GM19468 (cell line): ENCODE data around the gene PTPN14.

Source experiments
- ATAC-seq: cut with Tn5 transposase; IDR thresholded peaks from one replicate; pipeline ENCODE4 v1.9.1; 2021; ENCODE audit warnings: mild to moderate bottlenecking, moderate library complexity, moderate number of reproducible peaks; ENCODE audit not compliant: unreplicated experiment; ENCODE audit errors: extremely low read depth

Gene PTPN14

DNA sequence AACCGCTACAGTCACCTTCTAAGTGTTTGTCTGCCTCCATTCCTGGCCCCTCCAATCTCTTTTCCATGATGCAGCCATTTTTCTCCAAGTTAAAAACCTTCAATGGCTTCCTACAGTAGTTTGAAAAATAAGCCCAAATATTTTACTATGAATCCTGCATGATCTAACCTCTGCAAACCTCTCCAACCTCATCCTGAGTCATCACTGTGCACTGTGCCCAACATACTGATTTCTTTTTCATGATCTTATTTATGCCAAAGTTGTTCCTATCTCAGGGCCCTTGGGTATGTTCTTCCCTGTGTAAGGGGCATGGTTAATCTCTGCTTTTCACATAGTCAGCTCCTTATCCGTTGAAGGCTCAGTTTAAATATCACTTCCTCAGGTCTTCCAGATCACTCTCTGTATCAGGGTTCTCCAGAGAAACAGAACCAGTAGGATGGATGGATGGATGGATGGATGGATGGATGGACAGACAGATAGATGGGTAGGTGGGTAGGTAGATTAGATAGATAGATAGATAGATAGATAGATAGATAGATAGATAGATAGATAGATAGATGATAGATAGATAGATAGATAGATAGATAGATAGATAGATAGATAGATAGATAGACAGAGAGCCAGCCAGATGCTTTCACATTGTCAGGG lies 18.1 kb upstream of the PTPN14 start:
- ATAC-seq: no peak

DNA sequence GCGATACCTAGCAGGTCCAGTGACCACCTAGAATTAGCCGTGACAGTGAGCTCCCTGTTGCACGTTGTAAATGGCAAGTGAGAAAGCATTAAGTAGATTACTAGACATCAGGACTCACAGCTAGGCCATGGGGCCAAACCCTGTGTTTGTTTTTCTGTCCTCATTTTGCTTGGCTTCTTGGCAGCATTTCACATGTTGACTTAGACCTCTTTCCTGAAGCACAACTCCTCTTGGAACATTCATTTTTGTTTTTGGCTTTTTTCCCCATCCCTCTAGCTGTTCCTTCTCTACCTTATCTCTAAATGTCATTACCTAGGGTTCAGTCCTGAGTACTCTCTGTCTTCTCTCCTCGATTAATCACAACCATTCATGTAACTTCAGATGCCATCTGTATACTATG lies 16.9 kb upstream of the PTPN14 start:
- no peak for ATAC-seq

DNA sequence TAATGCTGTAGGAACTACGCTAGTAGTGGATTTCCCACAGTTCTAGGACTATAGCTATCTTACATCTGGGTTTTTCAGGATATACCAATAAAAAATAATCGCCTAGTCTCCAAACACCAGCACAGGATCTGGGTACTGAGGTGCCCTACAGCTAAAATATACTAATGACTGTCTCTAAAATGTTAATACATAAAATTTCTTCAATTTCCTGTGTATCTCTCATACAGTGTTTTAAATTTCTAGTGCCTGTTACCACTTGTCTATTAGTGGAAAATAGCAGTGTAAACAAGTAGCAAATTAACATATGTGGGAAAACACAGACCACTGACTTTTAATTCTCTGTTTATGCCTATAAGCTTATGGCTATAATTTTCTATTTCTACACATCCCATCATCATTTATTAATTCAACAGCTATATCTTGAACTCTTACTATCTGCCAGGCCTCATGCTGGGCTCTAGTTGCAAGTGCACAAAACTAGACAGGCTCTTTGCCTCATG lies 16.1 kb upstream of the PTPN14 start:
- no peak for ATAC-seq

DNA sequence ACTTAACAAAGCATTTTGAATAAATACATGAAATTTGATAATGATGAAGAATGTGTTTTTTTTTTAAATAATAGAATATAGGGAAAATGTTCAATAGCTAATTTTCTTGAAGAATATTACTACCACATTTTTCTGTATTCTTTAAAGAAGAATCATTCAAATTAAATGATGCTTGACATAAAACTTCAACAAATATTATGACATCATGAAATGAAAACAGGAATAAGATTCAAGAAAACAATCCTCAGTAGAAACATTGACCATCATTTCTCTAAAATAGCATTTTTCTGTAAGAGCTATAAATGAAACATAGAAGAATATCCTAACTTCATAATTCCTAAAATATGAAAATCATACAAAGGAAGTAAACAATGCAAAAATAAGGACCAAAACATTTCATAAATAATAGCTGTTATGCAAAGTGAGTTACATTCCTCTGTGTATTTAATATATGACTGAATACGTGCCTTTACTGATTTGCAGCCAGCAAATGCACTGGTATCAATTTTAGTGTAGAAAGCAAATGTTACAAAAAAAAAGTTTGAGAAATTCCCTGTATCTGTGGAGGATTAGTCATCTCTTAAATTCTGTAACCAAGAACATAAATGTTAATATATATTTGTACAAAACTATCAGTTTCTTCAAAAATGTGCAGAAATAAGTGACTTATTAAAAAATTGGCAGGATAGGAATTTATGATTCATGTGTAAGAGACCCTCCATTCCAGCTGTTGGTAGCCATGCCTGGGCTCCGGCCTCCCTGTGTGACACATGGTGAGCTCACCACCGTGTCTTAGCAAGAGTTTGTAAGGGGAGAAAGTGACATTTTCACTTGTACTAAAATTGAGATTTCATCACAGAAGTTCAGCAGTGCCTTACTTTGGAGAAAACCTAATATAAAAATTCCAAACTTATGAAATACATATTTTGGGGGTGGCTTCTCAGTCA lies 15.0 kb upstream of the PTPN14 start:
- no peak for ATAC-seq

DNA sequence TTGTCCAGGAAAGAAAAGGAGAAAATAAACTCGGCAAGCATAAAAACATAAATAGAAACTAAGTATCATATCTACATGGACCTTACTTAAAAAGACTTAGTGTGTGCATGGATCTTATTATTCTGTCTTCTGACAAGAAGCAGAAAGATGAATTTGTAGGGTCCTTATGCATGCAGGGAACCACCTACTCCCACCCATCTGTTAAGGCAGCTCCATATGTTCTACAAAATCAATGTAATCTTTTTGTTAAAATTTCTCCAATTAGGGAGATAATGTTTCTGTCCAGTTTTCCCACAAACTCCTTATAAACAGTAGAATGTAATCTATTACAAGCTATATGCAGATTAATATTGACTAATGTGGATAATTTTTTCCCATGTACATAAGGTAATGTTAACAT lies 13.9 kb upstream of the PTPN14 start:
- ATAC-seq: no peak

DNA sequence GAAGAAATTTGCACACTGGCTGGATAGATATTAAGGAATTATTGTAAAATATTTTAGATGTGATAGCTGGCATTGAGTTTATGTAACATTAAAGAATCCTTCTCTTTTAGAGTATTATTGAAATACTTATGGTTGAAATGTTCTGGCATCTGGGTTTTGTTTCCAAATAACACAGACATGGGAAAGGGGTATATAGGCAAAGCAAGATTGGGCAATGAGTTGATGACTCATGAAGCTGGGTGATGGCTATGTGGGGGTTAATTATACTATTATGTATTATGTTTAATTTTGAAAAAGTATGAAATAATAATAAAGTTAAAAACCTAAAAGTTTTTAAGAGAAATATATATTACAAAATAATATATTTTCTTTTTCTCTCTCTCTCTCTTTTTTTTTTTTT lies 12.5 kb upstream of the PTPN14 start:
- ATAC-seq: no peak

DNA sequence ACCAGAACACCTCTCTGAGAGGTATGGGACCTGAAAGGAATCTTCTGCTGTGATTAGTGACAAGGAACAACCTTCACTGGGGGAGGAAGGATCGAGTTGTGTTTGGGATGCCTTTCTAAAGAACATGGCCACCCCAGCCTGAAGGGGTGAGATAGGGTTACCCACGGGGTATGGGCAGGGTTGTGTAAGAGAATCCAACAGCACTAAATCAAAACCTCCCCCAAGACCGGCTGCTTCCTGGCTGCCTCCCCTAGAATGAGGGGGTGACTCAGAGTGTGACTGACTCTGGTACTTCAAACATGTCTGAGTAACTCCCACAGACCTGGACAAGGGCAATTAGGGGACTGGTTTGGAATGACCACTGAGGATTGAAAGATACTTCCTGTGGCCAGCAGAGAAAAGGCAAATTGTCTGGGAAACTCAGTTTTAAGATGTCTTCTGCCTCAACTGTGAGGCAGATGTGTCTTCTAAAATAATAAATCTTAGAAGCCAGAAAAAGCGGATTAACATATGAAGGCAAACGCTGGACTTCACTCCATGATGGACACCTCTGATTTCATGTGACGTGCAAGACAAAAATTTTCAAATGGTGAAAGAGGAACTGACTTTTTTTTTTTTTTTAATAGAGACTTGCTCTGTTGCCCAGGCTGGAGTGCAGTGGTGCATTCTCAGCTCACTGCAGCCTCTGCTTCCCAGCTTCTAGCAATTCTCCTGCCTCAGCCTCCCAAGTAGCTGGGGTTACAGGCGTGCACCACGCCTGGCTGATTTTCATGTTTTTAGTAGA lies 6.7 kb upstream of the PTPN14 start:
- ATAC-seq: no peak

DNA sequence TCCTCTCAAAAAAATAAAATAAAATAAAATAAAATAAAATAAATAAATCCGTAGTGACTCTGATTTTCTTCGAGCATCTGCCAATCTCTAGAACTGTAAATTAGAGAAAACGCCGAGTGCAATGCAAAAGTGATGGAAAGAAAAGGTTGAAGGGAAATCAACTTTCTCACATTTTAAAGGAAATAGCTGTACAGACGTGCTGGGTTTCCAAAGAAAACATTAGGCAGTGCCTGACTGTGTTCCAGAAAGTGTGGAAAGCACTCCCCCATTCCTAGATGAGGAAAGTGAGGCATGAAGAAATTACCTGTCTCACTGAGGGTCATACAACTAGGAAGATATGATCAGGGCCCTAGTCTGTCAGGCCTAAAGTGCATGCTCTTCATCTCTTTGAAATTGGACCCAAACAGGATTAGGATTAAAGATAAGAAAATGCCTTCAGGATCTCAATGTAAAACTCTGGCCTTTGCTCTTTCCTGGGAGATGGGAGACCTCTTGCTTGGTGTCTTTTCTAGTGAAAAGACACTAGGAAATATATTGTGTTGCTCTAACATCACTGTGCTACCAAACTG lies 1.8 kb upstream of the PTPN14 start:
- no peak for ATAC-seq

DNA sequence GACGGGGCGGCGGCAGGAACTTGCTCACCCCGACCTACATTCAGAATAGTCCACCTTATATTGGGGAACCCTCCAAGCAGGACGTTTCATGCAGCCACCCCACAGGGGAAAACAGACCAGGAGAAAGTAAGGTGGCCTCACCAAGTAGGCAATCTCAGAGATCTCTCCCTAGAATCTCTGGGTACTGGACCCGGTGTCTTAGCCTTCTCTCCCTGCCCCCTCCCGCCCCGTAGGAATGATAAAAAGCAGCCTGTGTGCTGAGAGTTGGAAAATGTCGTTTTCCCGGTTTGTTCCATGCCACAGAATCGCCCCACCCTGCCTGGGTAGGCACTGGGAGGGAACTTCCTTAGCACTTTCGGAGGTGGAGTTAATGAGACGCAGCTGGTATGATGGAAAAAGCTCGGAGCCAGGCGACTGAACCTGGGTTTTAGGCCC lies 789 bp upstream of the PTPN14 start:
- no peak for ATAC-seq

DNA sequence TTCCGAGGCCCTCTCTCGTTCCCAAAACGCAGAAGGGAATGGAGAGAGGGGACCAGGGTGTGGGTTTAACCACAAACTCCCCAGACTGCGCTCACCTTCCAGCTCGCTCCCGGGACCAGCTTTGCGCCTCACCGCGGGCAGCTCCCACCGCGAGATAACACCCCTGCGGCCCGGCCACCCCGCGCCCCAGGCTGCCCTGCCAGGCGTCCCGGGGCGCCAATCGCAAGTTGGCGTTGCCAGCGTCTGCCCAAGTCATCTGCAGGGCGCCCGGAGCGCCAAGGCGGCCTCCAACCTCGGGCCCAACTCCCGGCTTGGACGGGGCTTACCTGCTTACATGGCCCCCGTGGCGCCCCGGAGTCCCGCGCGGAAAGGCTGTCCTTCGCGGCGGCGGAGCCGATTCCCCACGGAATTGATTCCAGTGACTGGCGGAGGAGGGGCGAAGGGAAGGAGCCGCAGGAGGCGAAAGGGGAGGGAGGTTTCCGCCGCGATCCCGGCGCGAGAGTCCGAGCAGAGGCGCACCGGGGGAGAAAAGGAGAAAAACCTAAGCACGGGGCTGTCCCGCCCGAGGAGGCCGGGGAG lies 456 bp downstream of the PTPN14 start:
- no peak for ATAC-seq

DNA sequence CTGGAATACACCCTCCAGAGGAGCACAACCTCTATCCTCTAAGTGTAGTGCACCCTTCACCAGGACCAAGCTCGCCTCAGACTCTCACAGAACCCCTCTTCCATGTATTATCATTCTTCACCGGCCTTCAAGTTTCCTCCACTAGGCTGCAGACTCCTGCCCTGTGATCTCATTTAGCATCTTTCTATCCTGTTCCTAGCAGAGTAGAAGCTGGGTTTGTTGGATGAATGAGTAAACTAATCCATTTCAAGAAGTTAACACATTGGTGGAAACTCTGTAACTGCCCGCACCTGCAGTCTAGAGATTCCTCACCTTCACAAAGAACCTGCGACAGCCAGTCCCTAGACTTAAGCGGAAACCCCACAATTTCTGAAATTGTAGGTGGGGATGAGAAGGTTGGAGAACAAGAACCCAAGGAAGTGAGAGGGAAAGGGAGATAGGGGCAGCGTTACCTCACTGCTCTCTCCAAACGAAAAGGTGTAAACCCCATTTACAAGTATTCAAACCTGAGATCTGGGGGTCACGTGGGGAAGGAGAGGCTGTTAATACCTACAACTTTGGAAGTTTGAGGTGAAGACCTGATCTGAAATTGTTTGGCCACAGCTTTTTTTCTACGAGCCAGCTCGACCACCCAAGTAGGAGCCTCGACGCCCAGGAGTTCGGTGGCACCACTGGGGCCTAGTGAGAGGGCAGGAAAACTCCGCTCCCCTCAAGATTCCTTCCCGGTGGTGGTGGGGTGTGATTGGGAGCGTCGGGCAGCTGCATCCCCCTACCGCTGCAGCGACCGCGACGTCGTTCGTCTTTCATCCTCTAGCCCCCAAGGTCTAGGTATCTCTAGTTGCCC lies 1.2 kb downstream of the PTPN14 start:
- no peak for ATAC-seq

DNA sequence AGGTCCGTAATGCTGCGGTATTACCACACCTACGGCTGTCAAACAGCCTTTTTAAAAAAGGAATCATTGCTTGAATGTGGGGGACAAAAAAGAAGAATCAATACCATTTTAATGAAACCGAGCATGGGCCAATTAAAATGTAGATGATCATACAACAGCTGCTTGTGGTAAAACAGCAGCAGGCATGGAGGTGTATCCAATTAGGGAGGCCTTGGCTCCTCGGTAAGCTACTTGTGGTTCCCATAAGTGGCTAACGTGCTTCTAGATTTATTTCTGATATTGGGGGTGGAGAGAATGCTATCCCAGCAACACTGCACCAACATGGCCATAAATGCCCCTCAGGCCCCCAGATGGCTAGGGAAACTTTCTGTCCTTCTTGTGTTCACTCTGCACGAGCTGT lies 1.8 kb downstream of the PTPN14 start:
- no peak for ATAC-seq

DNA sequence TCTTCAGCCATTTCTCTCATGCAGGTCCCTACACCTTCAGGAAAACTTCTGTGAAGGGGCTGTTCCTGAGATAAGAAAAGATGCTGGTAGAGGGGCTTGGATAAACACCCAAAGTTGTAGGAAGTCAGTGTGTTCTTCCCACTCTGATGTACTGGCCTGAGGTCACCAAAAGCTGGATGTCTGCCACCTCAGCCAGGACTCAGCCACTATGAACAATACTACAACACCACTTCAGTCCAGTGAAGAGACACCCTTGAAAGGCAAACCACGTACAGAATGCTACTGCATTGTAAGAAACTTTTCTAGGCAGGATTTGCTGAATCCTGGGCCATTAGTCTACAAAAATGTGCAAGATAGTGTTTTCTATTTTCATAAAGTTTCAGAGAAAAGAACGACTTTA lies 2.4 kb downstream of the PTPN14 start:
- ATAC-seq: no peak

DNA sequence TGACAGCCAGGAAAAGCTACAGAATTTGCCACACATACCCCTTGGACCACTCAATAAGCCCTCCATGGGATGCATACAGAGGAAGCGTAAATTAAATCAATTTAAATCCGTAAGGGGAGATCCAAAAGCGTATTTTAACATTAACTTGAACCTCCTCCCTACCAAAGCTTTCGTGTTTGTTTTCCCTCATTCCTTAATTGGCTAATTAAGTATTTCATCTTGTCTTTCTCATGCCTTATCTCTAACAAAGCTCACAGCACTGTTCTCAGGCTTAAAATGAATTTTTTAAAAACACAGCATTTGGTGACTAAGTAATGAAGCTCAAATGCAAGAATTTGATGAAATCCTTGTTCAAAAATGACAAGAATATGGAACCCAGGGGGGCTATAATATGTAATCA lies 3.1 kb downstream of the PTPN14 start:
- ATAC-seq: no peak

DNA sequence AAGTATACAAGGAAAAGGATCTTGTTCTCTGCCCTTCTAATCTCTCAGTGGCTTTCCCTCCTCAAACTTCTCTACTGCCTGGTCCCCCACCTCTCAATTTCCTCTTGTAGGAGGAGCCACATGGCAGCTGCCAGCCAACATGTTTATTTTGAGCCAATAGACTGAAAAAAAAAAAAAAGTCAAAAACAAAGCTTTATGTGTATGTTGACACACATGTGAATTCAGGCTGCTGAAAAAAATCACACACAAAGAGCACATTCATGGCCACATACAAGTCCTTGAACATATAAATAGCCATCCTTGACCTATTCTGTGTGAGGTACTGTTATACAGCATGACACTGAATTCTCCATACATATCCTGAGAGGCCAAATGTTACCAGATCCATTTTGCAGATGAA lies 3.7 kb downstream of the PTPN14 start:
- no peak for ATAC-seq

DNA sequence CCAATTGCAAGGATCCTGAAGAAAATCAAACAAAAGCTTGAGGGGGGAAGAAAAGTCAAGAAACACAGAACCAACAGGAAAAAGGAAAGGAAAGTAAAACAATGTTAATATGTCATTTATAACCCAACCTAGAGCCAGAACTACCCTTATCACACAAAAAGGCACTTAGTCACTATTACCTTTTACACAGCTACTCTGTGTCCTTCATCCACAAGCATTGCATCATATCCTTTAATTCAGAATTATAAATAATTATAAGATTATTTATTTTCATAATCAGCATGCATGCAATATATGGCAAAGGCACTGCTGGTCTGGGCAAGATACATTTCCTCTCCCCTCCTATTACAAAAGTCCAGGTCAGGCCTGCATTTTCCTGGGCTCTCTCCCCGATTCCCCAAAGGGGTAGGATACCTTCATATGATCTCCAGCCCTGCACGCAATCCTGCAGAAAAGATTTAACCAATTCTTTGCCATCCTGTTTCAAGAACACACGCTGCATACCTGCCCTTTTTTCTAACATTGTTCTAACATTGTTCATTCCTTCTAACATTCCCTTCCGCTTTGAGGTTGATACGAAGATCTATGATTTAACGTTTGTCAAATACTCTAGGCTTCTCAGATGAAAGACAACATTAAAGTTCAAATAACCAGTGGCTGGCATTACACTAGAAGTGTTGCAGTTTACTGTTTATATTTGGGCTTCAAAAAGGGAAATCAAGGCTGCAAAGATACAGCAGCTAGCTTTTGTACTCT lies 4.3 kb downstream of the PTPN14 start:
- no peak for ATAC-seq

DNA sequence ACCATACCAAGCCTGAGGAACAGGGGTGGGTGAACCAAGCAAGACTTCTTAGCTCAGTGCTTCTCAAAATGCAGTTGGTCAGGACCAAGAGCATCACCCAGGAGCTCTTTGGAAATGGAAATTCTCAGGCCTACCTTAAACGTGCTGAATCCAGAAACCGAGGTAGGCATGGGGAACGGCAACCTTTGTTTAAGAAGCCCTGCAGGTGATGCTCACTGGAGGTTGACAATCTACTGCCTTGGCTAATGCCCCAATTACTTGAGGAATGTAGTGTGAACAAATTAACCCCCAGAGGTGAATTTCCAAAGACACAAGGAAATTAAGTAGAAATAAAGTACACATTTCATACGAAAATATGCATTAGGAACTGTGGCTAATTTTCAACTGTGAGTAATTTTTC lies 5.3 kb downstream of the PTPN14 start:
- no peak for ATAC-seq

DNA sequence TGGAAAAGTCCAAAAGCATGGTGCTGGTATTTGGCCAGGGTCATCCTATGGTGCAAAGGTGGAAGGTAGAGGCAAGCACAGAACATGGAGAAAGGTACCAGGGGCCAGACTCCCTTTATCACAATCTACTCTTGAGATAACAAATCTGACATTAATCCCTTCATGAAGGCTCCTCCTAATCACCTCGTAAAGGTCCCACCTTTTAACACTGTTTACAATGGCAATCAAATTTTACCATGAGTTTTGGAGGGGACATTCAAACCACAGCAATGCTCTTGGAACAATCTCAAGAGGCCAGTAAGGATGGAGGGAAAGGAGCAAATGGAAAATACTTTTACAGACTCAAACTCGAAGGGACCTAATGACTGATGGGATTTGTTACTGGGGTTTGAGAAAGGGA lies 6.1 kb downstream of the PTPN14 start:
- no peak for ATAC-seq
